Rectal smooth muscle tissue (tissue), 1 donor: Measurements from ENCODE around the gene DPCD.

Experiments
- H3K27ac ChIP-seq: one replicate; pipeline ENCODE4 v1.7.0; 2013; ENCODE audit warnings: low read depth, low read length, inconsistent platforms
- H3K27me3 ChIP-seq: one replicate; pipeline ENCODE4 v1.7.0; 2013; ENCODE audit warnings: low read length; ENCODE audit not compliant: control insufficient read depth, insufficient read depth
- H3K36me3 ChIP-seq: one replicate; pipeline ENCODE4 v1.7.0; 2013; ENCODE audit warnings: low read length; ENCODE audit not compliant: control insufficient read depth, insufficient read depth
- H3K4me1 ChIP-seq: one replicate; pipeline ENCODE4 v1.7.0; 2013; ENCODE audit warnings: low read length; ENCODE audit not compliant: control insufficient read depth, insufficient read depth
- H3K4me3 ChIP-seq: one replicate; pipeline ENCODE4 v1.7.0; 2013; ENCODE audit warnings: low read length
- H3K9ac ChIP-seq: one replicate; pipeline ENCODE4 v1.7.0; 2013; ENCODE audit warnings: low read length

Gene DPCD

DNA sequence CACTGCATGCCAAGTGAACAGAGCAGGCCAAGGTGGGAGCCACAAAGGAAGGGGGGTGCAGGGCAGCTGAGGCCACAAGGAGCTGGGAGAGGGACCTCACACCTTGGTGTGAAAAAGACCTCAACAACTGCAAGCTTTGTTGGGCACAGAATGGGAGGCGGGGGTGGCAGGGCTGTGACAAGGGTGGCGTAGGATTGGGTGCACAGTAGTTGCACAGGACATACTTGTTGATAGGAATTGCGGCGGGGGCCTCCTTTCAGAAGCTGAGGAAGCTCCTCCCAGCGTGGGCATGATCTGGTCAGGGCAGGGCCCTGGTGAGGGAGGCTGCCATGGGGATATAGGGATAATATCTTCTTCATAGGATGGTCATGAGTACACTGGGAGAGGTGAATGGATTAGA lies 25.9 kb upstream of the DPCD start:
- Histone ChIP-seq H3K27me3 (peaks cover 21% of the 10 kb centered on the region), H3K9ac (no peak overlapping the region), H3K36me3 (no peaks in the 10 kb centered on the region), H3K4me1 (no peaks in the 10 kb centered on the region), H3K4me3 (no peak overlapping the region), H3K27ac (no peak overlapping the region)

DNA sequence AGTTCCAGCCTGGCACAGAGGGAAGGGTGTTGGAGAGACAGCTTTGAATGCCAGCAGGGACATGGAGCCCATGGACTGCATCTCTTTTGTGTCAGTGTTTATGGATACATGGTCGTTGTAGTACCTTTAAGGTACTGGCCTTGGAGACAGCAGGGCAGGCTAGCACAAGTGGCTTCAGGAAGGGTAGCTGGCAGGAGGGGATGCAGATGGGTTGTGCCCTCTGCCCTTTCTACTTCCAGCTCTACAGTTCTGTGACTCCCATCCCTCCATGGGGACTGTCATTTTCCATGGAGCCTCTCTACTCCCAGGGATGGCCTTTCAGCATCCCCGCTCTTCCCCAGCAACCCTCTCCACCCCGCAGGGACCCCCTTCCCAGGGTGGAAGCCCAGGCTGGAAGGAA lies 25.1 kb upstream of the DPCD start:
- no peak overlapping the region for H3K4me3 ChIP-seq

DNA sequence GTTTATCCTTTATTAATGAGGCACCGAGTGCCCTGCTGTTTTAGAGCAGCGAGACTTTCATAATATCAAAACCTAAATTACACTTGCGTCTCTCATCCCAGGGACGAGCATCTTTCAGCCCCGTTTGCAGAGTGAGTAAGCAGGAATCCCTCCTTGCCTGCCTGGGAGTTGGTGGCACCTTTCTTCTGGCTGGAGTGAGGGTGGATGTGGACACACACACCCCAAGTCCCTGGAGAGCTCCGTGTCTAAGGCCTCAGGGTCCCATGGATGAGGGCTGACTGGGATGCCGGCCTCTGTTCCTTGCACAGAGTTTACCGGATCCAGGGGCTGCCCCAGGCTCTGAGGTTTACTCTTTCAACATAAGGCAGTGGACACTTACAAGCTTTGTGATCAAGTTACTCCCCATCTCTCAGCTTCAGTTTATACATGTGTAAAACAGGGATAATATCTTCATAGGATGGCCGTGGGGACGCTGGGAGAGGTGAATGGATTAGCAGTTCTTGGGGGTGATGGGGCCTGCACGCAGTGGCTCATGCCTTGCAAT lies 24.6 kb upstream of the DPCD start:
- H3K27me3 ChIP-seq = peaks cover 31% of the 10 kb centered on the region
- no peak overlapping the region for H3K27ac ChIP-seq
- no peak overlapping the region for H3K4me3 ChIP-seq
- H3K4me1 ChIP-seq = no peaks in the 10 kb centered on the region
- no peaks in the 10 kb centered on the region for H3K36me3 ChIP-seq
- no peak overlapping the region for H3K9ac ChIP-seq

More for the DNA sequence above, 25.1 kb upstream of the DPCD start:
- Histone ChIP-seq H3K4me1 (no peaks in the 10 kb centered on the region), H3K27ac (no peak overlapping the region), H3K36me3 (no peaks in the 10 kb centered on the region), H3K27me3 (peaks cover 25% of the 10 kb centered on the region), H3K9ac (no peak overlapping the region)

DNA sequence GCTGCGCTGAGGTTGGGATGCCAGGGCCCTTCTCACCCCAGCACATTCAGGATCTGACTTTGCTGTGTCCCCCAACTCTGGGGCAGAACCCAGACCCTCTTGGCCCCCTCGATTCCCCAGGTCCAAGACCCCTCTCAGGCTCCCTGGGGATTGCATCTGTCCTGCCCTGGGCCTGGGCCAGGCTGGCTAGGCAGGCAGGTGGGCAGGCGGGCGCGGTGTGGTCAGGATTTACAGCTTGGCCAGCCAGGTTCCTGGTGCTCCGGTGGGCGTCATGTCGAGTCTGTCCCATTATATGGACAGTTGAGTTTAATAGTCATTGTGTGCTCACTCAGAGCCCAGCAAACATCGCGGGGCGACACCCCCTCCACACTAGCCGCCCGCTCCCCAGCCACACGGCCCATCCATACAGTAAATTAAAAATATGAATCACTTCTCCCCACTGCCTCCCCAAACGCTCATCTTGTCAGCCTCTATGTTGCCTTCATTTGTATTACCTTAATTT lies 23.6 kb upstream of the DPCD start:
- Histone ChIP-seq H3K4me3 (no peak overlapping the region), H3K36me3 (no peaks in the 10 kb centered on the region), H3K4me1 (no peaks in the 10 kb centered on the region), H3K27ac (no peak overlapping the region), H3K27me3 (peaks cover 32% of the 10 kb centered on the region), H3K9ac (no peak overlapping the region)

DNA sequence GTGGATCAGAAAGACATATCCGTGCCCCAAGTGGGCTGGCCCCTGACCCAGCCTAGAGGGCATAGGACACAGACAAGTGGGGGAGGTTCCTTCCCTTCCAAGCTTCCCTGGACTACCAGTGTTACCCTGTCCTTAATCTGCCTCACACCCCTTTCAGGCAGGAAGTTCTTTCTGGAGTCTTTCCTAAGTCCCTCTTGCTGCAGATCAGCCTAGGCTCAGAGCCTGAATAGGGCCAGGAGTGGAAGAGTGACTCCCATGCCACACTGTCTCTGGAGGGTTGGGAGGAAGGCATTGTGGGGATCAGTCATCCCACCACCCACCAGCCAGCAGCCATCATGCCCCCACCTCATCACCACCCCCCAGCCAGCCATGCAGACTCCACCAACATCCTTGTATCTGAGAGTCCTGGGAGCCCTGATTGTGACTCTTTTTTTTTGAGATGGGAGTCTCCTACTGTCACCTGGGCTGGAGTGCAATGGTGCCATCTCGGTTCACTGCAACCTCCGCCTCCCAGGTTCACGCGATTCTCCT lies 22.7 kb upstream of the DPCD start:
- Histone ChIP-seq H3K4me3 (no peak overlapping the region), H3K9ac (no peak overlapping the region), H3K27ac (no peak overlapping the region), H3K4me1 (no peaks in the 10 kb centered on the region), H3K27me3 (peaks cover 38% of the 10 kb centered on the region), H3K36me3 (no peaks in the 10 kb centered on the region)

DNA sequence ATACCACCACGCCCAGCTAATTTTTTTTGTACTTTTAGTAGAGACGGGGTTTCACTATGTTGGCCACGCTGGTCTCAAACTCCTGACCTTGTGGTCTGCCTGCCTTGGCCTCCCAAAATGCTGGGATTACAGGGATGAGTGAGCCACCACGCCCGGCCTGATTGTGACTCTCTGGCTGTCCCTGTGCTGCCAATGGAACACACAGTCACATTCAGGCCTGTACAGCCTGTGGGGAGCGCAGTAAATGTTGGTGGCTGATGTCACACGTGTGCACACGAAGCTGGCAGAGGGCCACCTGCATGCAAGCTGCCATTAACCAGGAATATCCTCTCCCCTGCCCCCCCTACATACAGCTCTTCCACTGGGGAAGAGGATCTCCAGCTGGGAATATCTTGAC lies 22.2 kb upstream of the DPCD start:
- Histone ChIP-seq H3K4me3 (no peak overlapping the region), H3K4me1 (no peaks in the 10 kb centered on the region), H3K36me3 (no peaks in the 10 kb centered on the region), H3K9ac (no peak overlapping the region), H3K27me3 (peaks cover 38% of the 10 kb centered on the region), H3K27ac (no peak overlapping the region)

DNA sequence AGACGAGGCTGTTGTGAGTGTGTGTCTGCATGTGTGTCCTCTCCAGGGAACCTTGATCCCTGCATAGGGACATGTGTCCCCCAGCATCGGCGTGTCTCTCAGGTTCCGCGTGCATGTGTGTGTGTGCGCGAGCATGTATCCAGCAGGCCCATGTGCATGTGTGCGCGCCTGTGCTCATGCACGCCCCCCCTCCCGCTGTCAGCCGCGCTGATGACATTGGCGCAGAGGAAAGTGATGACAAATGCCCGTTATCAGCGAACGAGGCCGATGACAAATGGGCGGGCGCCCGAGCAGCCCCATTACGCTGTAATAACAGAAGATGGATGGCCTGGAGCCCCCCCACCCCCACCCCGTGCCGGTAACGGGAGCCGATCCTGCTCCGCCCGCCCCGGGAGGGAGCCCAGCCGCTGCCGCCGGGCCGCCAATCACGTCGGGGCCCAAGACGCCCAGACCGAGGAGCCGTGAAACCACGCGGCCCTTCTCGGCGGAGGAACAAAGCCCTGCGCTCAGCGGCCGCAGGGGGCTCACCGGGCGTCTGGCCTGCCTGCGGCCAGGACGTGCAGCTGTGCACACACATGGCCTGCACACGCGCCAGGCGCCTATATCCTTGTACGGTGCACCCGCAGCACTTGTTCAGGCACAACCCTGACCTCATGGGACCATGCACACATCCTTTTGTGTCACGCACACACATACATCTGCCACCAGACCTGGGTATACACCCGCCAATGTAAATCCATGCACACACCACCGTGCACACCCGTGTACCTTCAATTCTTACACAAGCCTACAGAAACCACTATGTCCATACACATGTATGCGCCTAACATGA lies 21.6 kb upstream of the DPCD start:
- Histone ChIP-seq H3K9ac (no peak overlapping the region), H3K27ac (no peak overlapping the region), H3K4me1 (no peaks in the 10 kb centered on the region), H3K27me3 (peaks cover 38% of the 10 kb centered on the region), H3K4me3 (no peak overlapping the region), H3K36me3 (no peaks in the 10 kb centered on the region)

DNA sequence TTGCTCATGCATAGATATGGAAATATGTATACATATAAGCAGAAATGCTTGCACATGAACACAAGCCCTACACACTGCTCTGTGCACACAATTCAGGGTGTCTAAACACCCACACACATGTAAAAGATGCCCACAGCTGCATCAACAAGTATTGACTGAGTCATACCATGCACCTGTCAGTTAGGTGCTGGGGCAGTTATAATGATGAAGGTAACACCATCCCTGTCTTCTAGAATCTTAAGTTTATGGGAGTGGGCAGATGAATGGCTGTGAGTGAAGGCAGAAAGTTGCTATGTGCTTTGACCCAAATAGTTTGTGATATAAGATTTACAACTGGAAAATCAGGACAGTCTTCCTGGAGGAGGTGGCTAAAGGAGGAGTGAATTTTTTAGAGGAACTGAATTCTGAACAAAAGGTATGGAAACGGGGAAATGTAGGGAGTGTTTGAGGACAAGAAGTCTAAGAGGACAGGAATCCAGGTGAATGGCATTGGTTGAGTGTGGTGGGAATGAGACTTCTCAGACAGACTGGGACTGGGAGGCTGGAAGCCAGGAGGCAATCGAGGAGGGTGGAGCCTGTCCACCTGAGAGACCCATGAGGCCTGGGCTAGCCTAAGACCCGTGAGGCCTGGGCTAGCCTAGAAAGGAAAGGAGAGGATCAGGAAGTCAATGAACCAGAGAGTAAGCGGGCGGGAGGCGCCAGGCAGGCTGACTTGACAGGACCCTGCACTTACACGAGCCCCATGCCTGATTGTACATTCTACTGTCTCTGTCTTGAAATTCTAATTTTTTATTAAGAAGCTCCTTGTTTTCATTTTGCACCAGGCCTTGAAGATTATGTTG lies 20.7 kb upstream of the DPCD start:
- H3K36me3 ChIP-seq = no peaks in the 10 kb centered on the region
- no peak overlapping the region for H3K27ac ChIP-seq
- no peak overlapping the region for H3K4me3 ChIP-seq
- H3K4me1 ChIP-seq = no peaks in the 10 kb centered on the region
- H3K9ac ChIP-seq = no peak overlapping the region
- H3K27me3 ChIP-seq = peaks cover 38% of the 10 kb centered on the region

DNA sequence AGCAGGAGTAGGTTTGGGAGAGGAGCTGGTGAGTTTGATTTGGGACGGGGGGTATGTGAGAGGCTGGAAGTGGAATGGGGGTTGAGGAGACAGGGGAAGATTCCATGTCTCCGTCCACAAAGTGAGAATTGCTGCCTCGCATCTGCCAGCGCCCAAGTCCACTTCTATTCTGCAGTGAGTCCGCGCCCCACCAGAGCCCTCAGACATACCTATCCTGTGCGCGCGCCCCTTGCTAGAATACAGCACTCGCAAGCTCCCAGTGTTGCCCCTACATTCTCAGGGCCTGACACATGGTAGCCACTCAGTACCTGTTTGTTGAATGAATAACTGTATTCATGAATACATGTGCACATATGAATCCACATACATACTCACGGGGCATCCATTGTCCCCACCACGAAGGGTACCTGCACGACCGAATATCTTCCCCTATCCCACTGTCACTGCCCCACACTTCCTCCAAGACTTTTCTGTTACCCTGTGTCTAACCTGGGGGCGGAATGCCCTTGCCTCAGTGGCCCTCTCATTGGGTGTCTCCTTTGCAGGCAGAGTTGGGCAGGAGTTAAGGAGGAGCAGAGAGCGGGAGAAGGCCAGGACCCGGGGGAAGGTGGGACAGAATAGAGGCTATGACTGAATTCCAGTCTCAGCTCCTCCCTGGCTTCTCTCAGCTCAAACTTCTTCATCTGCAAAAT lies 19.9 kb upstream of the DPCD start:
- no peak overlapping the region for H3K9ac ChIP-seq
- no peaks in the 10 kb centered on the region for H3K36me3 ChIP-seq
- H3K4me3 ChIP-seq = no peak overlapping the region
- no peaks in the 10 kb centered on the region for H3K4me1 ChIP-seq
- peaks cover 38% of the 10 kb centered on the region for H3K27me3 ChIP-seq
- no peak overlapping the region for H3K27ac ChIP-seq

DNA sequence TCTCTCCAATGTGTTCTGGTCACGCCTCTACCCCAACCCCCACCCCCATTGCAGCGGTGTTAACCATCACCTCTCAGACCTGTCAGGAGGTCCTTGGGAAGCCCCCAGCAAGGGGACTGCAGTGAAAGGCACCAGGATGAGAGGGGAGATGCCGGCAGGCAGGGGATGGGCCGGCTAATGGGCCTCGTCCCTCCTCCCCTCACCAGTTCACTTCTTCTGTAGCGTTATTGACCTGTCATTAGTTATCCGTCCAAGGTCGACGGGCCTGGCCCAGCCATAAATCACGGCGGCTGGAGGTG lies 18.8 kb upstream of the DPCD start:
- Histone ChIP-seq H3K9ac (no peak overlapping the region), H3K27ac (no peak overlapping the region), H3K4me1 (no peaks in the 10 kb centered on the region), H3K36me3 (no peaks in the 10 kb centered on the region), H3K4me3 (no peak overlapping the region), H3K27me3 (peaks cover 38% of the 10 kb centered on the region)

DNA sequence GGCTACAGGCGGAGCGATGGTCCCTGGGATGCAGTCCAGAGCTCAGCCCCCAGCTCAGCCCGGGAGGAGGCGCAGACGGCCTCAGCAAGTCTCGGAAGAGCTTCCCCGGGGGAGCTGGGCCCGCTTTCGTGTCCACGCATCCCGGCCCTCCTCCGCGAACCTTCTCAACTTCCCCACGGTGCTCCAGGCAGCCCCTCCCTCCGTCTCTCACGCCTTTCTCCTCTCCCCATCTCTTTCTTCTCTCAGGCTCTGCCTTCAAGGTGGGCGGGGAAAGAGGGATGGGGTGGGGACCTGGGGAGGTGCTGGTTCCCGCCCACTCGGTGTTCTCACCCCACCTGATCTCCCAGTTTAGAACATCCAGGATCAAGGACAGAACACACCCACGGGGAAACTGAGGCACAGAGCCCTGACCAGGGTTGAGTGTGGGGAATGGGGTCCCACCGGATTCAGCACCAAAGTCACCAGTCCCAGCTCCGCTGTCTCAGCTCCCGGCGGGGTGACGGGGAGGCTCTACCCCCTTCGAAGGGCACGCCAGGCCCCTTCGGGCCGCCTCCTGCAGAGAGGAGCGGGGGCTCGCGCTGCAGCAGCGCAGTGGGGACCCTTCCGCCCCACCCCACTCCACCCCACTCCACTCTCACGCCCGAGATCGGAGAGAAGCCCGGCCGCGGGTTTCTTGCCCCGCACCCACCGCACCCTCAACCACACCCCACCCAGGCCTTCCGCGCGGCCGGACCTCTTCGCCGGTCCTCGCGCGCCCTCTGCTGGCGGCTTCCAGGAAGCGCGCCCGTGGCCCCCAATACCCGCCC lies 18.3 kb upstream of the DPCD start:
- H3K36me3 ChIP-seq = no peaks in the 10 kb centered on the region
- peaks cover 38% of the 10 kb centered on the region for H3K27me3 ChIP-seq
- H3K4me1 ChIP-seq = no peaks in the 10 kb centered on the region
- H3K9ac ChIP-seq = no peak overlapping the region
- no peak overlapping the region for H3K27ac ChIP-seq
- peak overlapping the region; percentile 67 for H3K4me3 ChIP-seq
